ENCODE data around the gene KLK14. TPM values are rescaled to one million over a fixed set of nuclear protein-coding genes. Genes with fewer than 3 reads are reported as not detected.

The KLK14 gene
- total RNA-seq, 2 experiments from 2014 or later: 0.61 to 0.76 TPM

DNA sequence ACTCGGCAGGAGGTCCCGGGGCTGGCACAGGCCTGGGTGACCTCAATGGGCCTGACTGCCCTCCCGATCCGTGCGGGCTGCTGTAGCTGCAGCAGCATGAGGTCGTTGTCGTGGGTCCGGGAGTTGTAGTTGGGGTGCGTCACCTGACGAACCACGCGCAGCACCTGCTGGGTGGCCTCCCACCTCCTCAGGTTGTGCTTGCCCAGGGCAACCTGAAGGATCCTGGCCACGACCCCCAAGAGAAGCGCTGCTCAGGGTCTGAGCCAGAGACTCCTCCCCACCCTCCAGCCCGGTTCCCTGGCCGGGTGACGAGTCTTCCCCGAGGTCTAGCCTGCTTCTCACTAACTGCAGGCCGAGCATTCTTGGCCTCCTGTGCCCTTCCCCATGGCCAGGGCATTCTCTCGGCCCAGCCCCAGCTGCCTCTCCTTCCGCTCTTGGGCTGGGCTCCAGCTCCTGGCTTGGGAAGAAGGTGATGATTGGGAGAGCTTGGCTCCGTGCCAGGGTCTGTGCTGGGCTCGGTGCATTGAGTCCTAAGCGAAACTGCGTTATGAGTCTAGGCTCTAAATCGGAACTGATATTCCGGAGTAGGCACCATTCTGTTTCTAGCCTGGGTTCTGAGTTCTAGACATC is 3.1 kb downstream of the KLK14 start:
- CTCF ChIA-PET: no interaction called here
- no peak for DNase-seq
- peaks cover 6% of the 10 kb centered on the region for H3K27me3 Mint-ChIP-seq
- no peaks in the 10 kb centered on the region for H3K36me3 Mint-ChIP-seq
- no peak overlapping the region for H3K27ac Mint-ChIP-seq
- H3K9me3 Mint-ChIP-seq: no peaks in the 10 kb centered on the region
- H3K4me3 Mint-ChIP-seq: no peak overlapping the region
- H3K4me1 Mint-ChIP-seq (ENCODE audit: low read depth): no peaks in the 10 kb centered on the region
- intact Hi-C loops (cut with micrococcal nuclease): no loop called here
- POLR2A ChIA-PET: no interaction called here

DNA sequence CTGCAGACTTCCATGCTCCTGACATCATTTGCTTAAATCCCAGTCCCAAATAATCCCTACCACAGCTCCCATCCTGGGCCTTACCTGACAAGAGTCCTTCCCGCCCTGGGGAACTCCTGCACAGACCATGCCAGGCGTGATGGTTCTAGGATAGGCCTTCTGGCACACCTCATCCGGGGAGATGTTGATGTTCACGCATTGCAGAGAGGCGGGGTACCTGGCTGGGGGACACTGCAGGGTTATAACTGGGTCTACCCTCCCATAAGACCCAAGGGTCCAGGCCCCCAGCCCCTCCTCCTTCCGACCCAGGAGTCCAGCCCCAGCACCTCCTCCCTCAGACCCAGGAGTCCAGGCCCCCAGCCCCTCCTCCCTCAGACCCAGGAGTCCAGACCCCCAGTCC is 4.0 kb downstream of the KLK14 start:
- no peak overlapping the region for H3K4me3 Mint-ChIP-seq
- H3K27ac Mint-ChIP-seq: no peak overlapping the region
- H3K36me3 Mint-ChIP-seq: no peaks in the 10 kb centered on the region
- H3K9me3 Mint-ChIP-seq: peaks cover 6% of the 10 kb centered on the region
- intact Hi-C loops (cut with micrococcal nuclease): no loop called here
- H3K27me3 Mint-ChIP-seq: peaks cover 6% of the 10 kb centered on the region
- DNase-seq: no peak
- ChIA-PET POLR2A (no interaction called here), CTCF (no interaction called here)
- H3K4me1 Mint-ChIP-seq (ENCODE audit: low read depth): no peaks in the 10 kb centered on the region

DNA sequence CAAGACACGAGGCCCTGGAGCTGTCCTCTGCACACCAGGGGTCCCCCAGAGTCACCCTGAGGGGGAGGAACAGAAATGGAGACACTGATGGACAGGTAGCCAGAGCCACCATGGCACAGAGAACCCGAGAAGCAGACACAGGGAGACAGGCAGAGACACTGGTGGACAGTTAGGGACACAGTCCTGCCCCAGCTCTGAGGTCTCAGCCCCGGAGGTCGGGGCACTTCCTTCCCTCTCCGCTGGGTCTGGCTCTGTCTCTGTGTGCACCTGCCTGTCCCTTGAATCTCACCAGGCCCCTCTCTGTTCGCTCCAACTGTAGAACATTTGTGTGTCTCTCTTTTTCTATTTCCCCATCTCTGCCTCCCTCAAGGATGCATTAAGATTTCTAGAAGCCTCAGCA is 4.6 kb downstream of the KLK14 start:
- peaks cover 11% of the 10 kb centered on the region for H3K9me3 Mint-ChIP-seq
- ChIA-PET POLR2A (no interaction called here), CTCF (no interaction called here)
- H3K27ac Mint-ChIP-seq: no peak overlapping the region
- no peak overlapping the region for H3K4me3 Mint-ChIP-seq
- H3K36me3 Mint-ChIP-seq: no peaks in the 10 kb centered on the region
- DNase-seq: no peak
- intact Hi-C loops (cut with micrococcal nuclease): no loop called here
- peaks cover 3% of the 10 kb centered on the region for H3K27me3 Mint-ChIP-seq
- no peaks in the 10 kb centered on the region for H3K4me1 Mint-ChIP-seq (ENCODE audit: low read depth)

DNA sequence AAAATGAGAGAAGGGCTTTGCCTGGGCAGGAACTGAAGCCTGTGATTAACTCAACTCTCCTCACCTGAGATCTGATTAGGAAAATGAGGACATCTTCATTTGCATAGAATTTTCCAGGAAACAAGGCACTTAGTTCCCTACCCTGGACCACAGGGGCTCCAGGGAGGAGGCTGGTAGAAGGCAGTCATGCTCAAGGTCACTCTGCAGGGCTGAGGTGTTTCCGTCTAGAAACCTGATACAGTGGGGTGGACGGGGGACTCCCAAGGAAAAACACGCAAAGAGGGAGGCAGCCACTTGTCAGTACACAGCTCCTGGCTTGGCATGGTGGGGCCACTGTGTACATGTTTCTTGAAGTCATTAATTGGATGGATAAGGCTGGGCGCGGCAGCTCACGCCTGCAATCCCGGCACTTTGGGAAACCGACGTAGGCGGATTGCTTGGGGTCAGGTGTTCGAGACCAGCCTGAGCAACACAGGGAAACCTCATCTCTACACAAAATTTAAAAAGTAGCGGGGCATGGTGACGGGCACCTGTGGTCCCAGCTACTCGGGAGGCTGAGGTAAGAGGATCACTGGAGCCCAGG is 6.0 kb downstream of the KLK14 start:
- Mint-ChIP-seq H3K27ac (no peak overlapping the region), H3K4me1 (ENCODE audit: low read depth) (no peaks in the 10 kb centered on the region), H3K4me3 (no peak overlapping the region), H3K27me3 (peaks cover 5% of the 10 kb centered on the region), H3K36me3 (no peaks in the 10 kb centered on the region), H3K9me3 (peaks cover 14% of the 10 kb centered on the region)
- ChIA-PET POLR2A (no interaction called here), CTCF (no interaction called here)
- intact Hi-C loops (cut with micrococcal nuclease): no loop called here
- no peak for DNase-seq

DNA sequence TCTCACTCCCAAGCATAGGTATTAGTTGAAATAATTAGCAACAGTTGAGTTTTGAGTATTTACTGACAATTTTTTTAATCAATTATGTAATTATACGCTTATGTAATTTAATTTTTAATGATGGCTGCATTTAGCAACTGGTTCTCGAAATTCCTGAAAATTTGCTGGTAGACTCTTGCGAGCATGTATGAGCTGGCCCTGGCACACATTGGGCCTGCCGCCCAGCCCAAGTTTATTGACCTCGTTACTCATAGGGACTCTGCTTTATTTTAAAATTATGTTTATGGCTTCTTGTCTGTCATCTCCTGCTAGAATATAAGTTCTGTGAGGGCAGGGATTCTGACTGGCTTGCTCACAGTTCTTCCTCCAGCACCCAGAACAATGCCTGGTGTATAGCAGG is 6.7 kb downstream of the KLK14 start:
- H3K4me3 Mint-ChIP-seq: no peak overlapping the region

DNA sequence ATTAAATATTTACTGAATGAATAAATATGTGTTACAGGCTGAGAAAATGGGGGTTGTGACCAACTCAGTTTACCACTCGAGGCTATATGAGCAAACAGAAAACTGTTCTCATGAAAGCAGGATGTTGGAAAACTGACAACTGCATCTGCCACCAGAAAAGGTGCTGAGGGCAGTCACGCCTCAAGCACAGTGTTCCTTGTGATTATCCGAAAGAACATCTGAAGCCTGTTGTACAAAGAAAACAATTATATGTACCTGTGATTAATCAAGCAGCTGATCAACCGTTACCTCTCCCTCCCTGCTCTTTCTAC is 11.6 kb downstream of the KLK14 start:
- intact Hi-C loops (cut with micrococcal nuclease): no loop called here
- no peak for DNase-seq
- Mint-ChIP-seq H3K27ac (no peak overlapping the region), H3K4me1 (ENCODE audit: low read depth) (no peaks in the 10 kb centered on the region), H3K36me3 (no peaks in the 10 kb centered on the region), H3K9me3 (peaks cover 14% of the 10 kb centered on the region), H3K27me3 (peaks cover 19% of the 10 kb centered on the region), H3K4me3 (no peak overlapping the region)
- ChIA-PET POLR2A (no interaction called here), CTCF (no interaction called here)

More for the DNA sequence above, 6.7 kb downstream of the KLK14 start:
- H3K9me3 Mint-ChIP-seq: peaks cover 14% of the 10 kb centered on the region
- intact Hi-C loops (cut with micrococcal nuclease): no loop called here
- peaks cover 5% of the 10 kb centered on the region for H3K27me3 Mint-ChIP-seq
- no peak overlapping the region for H3K27ac Mint-ChIP-seq
- H3K4me1 Mint-ChIP-seq (ENCODE audit: low read depth): no peaks in the 10 kb centered on the region
- no peaks in the 10 kb centered on the region for H3K36me3 Mint-ChIP-seq
- no peak for DNase-seq
- ChIA-PET POLR2A (no interaction called here), CTCF (interaction anchor here (0.6 to 0.7 kb wide), 2 partner anchors 503 to 687 kb away, joined by 3 read pairs; no protein-coding TSS in a partner anchor)

DNA sequence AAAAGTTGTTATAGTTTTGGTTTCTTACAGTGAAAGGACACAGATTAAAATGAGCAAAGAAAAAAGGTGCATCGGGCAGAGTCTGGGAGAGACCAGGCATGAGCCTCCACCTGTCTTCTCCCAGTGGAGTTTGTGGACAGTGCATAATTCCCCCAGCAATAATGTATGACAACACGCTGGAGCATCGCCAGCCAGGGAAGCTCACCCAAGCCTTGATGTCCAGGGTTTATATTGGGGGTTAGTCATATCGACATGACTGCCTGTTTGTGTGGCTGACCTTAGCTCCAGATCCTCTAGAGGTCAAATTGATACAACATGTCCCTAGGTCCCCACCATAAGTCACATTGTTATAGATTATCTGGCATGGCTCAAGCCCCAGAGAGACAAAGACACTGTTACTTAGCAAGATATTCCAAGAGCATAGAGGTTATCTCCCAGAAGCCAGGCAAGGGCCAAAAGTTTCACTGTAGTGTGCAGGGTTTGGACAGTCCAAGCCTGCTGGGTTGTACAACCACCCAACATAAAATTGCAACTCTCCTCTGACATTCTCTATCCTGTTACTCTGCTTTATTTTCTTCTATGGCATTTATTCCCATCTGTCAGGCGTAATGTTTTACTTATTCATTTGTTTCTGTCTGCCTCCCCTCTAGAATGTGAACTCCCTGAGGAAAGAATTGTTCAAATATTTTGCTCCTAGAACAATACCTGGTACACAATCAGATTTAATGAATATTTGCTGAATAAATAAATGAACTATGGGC is 12.2 kb downstream of the KLK14 start:
- Mint-ChIP-seq H3K4me1 (ENCODE audit: low read depth) (no peaks in the 10 kb centered on the region), H3K27me3 (peaks cover 22% of the 10 kb centered on the region), H3K27ac (no peak overlapping the region), H3K36me3 (no peaks in the 10 kb centered on the region), H3K9me3 (peaks cover 14% of the 10 kb centered on the region), H3K4me3 (no peak overlapping the region)
- no peak for DNase-seq
- ChIA-PET POLR2A (no interaction called here), CTCF (no interaction called here)
- intact Hi-C loops (cut with micrococcal nuclease): no loop called here

DNA sequence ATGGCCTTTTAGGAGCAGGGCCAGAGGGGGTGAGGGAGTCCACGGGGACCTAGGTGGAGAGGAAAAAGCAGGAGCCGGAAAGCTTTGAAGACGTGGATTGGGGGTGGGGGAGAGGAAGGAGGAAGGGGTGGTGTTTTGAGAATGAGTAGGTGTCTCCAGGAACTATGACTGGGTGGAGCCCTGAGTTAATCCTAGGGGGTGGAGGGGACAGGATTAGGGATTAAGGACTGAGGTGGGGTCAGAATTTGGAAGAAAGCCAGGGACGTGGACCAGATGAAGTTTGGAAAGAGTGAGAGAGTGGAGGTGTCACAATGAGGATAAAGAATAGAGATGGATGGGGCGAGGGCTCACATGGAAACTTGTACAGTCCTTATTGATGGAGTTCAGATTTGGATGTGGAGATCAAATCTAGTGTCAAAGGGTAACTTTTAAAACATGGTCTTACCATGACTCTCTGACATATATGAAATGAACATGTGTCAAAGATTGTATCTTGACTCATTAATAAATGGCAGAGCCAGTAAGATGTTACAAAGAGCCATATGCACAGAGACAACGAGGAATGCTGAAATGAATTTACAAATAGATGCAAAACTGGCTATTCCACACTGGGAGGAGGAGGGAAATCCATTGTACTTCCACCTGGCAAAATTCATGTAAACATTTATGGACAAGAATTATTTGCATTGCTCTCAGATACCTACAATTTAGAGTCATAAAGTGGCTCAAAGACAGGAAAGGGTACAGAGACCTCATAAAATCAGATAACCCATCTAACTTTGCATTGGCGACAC is 16.1 kb downstream of the KLK14 start:
- ChIA-PET CTCF (no interaction called here), POLR2A (no interaction called here)
- Mint-ChIP-seq H3K36me3 (no peaks in the 10 kb centered on the region), H3K27me3 (peaks cover 30% of the 10 kb centered on the region), H3K4me3 (no peak overlapping the region), H3K4me1 (ENCODE audit: low read depth) (peaks cover 2% of the 10 kb centered on the region), H3K27ac (no peak overlapping the region), H3K9me3 (no peaks in the 10 kb centered on the region)
- DNase-seq: no peak
- intact Hi-C loops (cut with micrococcal nuclease): no loop called here

DNA sequence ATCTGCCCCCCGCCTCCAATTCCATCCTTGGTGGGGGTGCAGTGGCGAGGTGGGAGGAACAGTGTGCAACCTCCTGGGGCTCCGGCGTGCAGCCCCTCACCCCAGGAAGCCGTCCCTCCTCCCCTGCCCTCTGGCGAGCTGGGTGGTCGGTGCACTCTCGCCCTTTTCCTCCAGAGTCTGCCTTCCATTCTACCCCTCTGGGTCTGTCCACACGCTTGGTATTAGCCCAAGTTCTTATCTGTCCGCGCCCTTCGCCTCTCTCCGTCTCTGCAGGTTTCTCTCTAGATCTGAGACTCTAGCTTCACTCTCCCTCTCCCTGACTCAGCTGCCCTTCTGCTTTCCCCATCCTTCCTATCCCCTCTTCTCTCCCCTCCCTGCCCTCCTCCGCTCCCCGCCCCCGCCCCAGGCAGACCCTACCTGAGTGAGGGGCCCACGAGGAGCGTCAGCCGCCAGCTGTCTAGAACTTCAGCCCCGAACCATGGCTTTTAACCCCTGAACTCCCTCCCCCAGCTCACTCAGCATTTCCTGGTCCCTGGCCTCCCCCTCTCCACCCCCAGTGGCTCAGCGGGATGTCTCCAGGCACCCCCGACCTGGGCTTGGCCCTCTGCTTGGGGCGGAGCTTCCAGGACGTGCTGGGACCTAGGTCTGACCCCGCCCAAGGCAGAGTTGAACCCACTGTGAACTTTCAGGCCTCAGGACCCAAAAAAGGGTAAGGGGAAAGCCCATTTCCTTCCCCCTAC is 17.3 kb downstream of the KLK14 start:
- peaks cover 2% of the 10 kb centered on the region for H3K4me1 Mint-ChIP-seq (ENCODE audit: low read depth)
- ChIA-PET POLR2A (no interaction called here), CTCF (no interaction called here)
- H3K27ac Mint-ChIP-seq: no peak overlapping the region
- DNase-seq: no peak
- no peak overlapping the region for H3K4me3 Mint-ChIP-seq
- intact Hi-C loops (cut with micrococcal nuclease): no loop called here
- H3K9me3 Mint-ChIP-seq: no peaks in the 10 kb centered on the region
- no peaks in the 10 kb centered on the region for H3K36me3 Mint-ChIP-seq
- peaks cover 41% of the 10 kb centered on the region for H3K27me3 Mint-ChIP-seq

DNA sequence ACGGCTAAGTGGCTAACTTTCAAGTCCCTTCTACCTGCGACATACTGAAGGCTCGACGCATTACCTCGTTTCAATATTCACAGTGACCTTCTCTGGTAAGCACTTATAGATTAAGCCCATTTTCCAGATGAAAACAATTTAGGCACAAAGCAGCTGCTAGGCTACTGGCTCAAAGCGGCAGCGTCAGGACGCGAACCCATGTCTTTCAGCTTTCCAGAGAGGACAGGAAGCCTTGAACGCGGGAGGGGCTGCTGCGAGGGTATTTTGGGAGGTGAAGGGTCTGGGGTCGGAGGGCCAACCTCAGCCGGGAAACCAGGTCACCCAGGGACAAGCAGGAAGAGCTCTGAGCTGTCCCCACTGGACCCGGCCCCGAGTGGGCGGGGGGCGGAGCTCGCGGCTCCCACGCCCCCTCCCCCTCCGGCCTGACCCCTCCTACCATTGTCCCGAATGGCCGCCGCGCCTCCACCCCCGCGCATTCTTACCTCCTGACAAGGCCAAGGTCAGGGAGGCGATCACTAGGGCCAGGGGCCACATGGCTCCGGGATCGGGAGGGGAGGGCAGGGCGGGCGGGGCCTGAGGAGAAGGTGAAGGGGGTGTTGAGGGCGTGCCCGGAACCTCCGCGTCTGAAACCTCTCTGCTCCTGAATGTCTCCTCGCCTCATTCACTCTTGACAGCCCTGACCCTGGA is 18.0 kb downstream of the KLK14 start, which contains the start of gene KLK13:
TSS of gene KLK13 (minus strand) at position 559 of the 687 bp plus-strand sequence. CDS start at position 534, 25 bp downstream.
- H3K4me1 Mint-ChIP-seq (ENCODE audit: low read depth): peaks cover 2% of the 10 kb centered on the region
- ChIA-PET CTCF (no interaction called here), POLR2A (no interaction called here)
- intact Hi-C loops (cut with micrococcal nuclease): no loop called here
- H3K27ac Mint-ChIP-seq: no peak within 1 kb of the TSS
- peaks cover 41% of the 10 kb centered on the region for H3K27me3 Mint-ChIP-seq
- DNase-seq: no peak
- no peak within 1 kb of the TSS for H3K4me3 Mint-ChIP-seq
- H3K36me3 Mint-ChIP-seq: no peaks in the 10 kb centered on the region
- no peaks in the 10 kb centered on the region for H3K9me3 Mint-ChIP-seq

DNA sequence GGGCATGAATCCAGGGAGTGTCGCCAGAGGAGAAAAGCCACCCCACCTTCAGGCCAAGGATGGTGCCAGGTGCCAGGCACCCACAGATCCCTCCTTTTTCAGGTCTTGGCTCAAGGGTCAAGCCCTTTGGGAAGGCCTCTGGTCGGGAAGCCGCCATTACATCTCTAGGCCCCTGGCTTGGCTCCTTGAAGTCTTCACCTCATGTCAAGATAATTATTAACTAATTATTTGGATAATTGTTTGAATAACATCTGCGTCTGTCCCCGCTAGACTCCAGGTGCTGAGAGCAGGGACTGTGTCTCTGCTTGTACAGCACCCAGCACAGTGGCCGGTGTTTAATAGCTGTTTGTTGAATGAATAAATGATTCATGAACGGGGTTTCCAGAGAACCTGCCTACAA is 19.0 kb downstream of the KLK14 start:
- peaks cover 41% of the 10 kb centered on the region for H3K27me3 Mint-ChIP-seq
- CTCF ChIA-PET: interaction anchor here (1.2 kb wide), 1 partner anchor 43 kb away, joined by 4 read pairs; no protein-coding TSS in a partner anchor

More for the DNA sequence above, 19.0 kb downstream of the KLK14 start:
- intact Hi-C loops (cut with micrococcal nuclease): no loop called here
- Mint-ChIP-seq H3K4me3 (no peak overlapping the region), H3K9me3 (no peaks in the 10 kb centered on the region), H3K27ac (no peak overlapping the region), H3K36me3 (no peaks in the 10 kb centered on the region), H3K4me1 (ENCODE audit: low read depth) (peaks cover 2% of the 10 kb centered on the region)
- POLR2A ChIA-PET: no interaction called here
- no peak for DNase-seq
